CD4-positive, alpha-beta T cell treated with Interleukin-17A for 1 hour (primary cell): ENCODE measurements around the gene OR2B2.
"Not testable (repeated sequence)": the region's sequence is repeated elsewhere in the genome, so short reads cannot be mapped to it uniquely, and the experiment has no call there.

Experiments used
- DNase-seq: peaks from one replicate; pipeline ENCODE4 v3.0.0-alpha.2; 2020

OR2B2 gene

DNA sequence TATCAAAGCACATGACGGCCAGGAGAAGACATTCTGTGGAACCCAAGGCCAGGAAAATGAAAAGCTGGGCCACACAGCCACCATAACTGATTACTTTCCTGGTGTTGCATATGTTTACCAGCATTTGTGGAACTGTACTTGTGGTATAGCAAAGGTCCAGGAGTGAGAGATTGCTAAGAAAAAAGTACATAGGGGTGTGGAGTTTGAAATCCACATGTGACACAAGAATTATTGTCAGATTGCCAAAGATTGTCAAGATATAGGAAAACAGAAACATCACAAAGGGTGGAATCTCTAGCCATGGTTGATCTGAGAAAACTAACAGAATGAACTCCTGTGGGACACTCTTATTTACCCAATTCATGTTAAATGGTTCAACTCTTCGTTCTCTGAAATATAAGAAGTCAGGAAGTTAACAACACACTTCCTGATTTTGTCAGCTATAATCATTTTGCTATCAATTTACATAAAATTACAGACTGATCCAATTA lies at the start of gene OR2B2:
OR2B2 (minus strand) TSS at position 441 of the 491 bp plus-strand sequence; CDS start at position 364, 77 bp downstream.
- no peak for DNase-seq

DNA sequence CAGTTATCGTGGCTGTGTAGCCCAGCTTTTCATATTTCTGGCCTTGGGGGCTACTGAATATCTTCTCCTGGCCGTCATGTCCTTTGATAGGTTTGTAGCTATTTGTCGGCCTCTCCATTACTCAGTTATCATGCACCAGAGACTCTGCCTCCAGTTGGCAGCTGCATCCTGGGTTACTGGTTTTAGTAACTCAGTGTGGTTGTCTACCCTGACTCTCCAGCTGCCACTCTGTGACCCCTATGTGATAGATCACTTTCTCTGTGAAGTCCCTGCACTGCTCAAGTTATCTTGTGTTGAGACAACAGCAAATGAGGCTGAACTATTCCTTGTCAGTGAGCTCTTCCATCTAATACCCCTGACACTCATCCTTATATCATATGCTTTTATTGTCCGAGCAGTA lies 45.3 kb upstream of the OR2B2 start:
- DNase-seq = no peak

DNA sequence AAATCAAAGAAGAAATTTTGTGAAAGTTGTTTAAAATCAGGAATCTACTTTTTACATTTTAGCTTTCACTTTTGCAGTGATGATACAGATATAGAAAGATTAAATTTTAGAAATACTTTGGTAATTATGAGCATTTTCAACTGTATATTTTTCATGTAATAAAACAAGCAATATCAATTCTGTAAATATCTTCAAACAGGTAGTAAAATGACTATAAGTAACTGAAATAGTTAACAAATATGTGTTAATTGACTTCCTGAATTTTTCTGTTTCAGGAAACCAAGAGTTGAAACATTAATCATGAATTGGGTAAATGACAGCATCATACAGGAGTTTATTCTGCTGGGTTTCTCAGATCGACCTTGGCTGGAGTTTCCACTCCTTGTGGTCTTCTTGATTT lies 44.7 kb upstream of the OR2B2 start, which contains the start of gene OR2B6:
OR2B6 (plus strand) TSS at position 301 of the 400 bp plus-strand sequence; CDS start at position 301, 0 bp downstream.
- no peak for DNase-seq

DNA sequence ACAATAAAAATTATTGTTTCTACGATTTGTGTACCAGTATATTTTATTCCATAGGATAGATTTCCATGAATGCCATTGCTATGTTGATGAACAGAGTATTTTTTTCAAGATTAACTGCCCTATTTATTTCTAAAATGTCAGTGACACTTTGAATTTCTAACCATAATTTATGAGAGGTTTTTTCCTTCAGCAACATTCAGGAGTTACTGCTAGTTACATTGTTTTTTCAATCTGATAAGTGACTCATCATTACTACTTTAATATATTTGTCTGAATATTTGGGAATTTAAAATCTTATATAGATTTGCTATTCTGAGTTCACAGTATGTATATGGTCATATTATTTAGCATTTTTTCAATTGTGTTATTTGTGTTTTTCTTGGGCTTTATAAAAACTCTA lies 38.8 kb upstream of the OR2B2 start:
- DNase-seq = no peak

DNA sequence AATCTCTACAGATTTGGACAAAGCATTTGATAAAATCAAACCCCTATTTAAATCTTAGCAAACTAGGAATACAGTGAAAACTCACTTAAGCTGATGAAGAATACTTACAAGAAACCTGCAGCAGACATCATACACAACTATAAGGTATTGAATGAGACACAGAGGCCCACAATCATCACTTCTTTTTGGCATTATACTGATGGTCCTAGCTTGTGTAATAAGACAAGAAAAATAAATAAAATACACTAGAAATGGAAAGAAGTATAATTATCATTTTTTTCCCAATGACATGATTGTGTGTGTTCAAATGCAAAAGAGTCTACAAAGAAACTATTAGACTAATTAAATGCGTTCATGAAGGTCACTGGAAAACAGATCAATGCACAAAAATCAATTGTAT lies 36.0 kb upstream of the OR2B2 start:
- DNase-seq = no peak

DNA sequence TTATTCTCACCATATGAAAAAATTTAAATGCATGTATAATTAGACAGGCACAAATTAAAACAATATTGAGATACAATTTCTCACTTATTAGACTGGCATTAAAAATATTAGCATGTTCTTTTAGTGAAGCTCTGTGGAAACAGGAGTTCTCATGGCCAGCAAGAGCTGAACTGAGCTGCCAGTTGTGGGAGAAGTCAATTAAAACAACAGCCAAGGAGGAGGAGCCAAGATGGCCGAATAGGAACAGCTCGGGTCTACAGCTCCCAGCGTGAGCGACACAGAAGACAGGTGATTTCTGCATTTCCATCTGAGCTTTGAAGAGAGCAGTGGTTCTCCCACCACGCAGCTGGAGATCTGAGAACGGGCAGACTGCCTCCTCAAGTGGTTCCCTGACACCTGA lies 30.9 kb upstream of the OR2B2 start:
- DNase-seq = not testable (repeated sequence)

DNA sequence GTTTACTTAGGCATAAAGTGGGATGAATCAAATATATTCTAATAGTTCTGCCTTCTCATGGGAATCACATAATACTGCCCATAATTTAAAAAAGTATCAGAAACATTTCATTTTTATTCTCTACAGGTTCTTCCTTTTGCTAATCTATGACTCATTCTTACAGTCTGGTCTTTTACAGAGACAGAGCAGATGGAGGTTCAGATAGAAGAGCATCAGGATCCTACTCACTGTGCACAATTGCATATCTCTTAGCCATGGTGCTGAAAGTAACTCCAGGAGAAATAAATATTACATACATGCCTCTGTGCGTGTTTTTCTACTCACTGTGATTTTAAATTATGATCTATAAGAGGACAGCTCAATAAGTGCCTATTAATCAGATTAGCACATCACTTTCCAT lies 28.6 kb upstream of the OR2B2 start:
- no peak for DNase-seq

DNA sequence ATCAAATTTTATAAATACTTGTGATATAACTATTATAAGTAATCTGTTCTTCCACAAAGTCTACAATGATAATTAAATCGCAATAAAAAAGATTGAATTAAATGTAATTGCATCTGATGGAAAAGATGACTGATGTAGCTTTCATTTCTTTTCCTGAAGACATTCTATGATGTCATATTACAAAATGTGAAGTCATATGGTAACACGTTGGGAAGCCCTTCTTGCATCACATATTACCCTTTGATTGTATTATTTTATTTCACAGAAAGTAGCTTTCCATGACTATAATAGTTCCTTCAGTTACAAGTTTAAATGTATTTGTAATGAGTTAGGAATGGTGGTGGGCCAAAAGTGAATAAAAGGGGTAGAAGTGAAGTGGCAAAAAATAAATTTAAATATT lies 19.0 kb upstream of the OR2B2 start:
- DNase-seq = no peak

DNA sequence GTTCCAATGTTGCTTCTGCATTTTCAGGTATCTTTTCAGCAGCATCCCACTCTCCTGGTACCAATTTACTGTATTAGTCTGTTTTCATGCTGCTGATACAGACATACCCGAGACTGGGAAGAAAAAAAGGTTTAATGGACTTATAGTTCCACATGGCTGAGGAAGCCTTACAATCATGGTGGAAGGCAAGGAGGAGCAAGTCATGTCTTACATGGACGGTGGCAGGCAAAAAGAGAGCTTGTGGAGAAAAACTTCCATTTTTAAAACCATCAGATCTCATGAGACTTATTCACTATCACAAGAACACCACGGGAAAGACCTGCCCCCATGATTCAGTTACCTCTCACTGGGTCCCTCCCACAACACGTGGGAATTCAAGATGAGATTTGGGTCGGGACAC lies 17.7 kb upstream of the OR2B2 start:
- not testable (repeated sequence) for DNase-seq

DNA sequence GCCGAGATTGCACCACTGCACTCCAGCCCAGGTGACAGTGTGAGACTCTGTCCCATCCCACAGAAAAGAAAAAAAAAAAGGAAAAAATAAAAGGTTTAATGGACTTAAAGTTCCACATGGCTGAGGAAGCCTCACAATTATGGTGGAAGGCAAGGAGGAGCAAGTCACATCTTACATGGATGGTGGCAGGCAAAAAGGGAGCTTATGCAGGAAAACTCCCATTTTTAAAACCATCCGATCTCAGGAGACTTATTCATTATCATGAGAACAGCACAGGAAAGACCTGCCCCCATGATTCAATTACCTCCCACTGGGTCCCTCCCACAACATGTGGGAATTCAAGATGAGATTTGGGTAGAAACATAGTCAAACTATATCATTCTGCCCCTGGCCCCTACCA lies 15.8 kb upstream of the OR2B2 start:
- not testable (repeated sequence) for DNase-seq

DNA sequence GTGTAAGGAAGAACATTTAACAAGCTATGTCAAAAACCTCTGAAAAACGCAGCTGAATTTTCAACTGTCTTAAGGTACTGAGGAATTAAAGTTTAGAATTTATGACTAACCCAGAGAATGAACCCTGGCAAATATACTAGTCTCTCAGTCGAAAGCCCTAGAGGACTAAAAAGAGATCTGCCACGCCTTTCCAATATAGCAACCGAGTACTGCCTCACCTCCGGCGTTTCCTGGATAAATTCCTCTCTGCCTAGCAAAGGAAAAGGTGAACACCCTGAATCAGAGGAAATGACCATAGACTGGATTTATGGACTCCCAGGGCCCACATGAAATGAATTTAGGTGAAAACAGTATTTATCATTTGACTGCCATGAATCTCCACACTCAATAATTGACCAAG lies 12.0 kb upstream of the OR2B2 start:
- DNase-seq = no peak

DNA sequence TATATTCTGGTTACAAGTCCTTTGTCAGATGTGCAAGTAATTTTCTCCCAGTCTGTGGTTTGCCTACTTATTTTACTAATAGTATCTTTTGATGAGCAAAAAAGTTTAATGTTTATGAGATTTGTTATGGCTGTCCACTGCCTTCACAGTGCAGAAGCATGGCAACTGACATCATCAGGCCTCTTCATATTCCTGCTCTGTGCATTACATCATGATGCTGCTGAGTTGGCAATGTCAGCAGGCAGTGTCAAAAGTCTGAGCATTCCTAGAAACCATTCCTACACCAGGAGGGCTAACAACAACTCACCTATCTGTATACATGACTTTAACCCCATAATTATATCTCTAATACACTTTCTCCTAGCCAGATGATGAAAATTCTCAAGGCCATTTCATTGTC lies 10.8 kb upstream of the OR2B2 start:
- no peak for DNase-seq

DNA sequence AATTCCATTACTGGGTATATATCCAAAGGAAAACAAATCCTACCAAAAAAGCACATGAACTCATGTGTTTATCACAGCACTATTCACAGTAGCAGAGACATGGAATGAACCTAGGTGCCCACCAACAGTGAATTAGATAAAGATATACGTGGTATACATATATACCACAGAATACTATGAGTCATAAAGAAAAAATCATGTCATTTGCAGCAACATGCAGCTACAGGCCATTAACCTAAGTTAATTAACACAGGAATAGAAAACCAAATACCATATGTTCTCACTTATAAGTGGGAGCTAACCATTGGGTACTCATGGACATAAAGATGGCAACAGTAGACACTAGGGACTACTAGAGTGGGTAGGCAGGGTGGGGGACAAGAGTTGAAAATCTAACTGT lies 4.2 kb downstream of the OR2B2 start:
- no peak for DNase-seq

DNA sequence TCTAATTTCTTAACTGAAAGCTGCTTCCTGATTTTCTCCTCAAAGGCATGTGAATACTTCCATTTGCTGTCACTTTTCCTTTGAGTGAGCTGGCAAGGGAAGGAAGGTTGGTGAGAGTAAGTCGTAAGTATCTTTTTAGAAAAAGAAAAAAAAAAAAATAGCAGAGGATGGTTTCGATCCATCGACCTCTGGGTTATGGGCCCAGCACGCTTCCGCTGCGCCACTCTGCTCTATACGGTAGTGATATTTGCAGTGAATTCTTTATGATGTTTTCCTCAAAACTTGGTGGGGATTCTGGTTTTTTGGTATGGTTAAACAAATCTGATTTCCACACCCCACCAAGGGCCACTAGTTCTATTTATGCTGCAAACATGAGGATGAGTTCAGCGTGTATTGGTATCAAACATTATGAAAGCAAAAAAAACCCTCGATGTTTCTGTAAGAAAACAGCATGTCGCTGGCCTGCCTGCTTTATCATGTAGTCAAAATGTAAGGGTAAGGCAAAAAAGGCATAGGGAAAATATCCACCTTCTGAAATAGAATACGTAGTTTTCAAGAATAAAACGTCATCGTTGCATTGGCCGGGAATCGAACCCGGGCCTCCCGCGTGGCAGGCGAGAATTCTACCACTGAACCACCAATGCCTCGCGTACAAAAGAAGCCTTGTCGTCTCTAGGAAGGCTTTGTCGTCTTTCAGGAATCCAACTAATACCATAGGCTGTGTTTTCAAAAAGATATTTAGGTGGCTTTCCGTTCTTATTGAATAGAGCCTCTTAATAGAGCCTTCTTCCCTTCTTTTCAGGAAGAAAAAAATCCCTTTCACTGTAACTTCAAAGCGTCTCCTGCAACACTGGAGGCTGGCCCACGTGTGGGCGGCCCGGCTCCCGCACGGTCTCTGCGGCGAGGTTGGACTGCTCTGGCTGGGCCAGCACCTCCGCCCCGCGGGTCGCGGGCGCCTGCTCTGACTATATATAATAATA lies 9.6 kb downstream of the OR2B2 start:
- DNase-seq = peak; percentile 95

DNA sequence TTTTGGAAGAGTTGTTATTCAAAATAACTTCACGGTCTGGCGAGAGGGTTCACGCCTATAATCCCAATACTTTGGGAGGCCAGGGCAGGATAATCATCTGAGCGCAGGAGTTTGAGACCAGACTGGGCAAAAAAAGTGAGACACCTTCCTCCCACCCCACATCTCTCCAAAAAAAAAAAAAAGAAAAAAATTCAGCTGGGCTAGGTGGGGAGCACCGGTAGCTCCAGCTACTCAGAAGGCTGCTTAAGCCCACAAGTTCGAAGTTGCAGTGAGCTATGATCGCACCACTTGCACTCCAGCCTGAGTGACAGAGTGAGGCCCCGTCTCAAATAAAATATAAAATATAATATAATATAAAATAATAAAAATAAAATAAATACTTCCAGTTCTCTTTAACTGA lies 10.4 kb downstream of the OR2B2 start:
- no peak for DNase-seq

DNA sequence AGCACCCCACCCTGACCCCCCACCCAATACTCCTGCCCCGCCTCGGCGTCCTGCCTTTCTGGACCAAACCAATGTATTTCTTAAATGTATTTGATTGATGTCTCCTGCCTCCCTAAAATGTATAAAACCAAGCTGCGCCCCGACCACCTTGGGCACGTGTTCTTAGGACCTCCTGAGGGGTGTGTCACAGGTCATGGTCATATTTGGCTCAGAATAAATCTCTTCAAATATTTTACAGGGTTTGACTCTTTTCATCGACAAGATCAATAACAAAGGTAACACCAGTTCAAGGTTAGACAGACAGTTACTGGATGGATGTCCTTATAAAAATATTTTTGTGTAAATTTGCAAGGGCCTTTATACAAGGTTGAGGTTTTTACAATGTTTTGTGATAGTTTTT lies 12.0 kb downstream of the OR2B2 start:
- DNase-seq = not testable (repeated sequence)

DNA sequence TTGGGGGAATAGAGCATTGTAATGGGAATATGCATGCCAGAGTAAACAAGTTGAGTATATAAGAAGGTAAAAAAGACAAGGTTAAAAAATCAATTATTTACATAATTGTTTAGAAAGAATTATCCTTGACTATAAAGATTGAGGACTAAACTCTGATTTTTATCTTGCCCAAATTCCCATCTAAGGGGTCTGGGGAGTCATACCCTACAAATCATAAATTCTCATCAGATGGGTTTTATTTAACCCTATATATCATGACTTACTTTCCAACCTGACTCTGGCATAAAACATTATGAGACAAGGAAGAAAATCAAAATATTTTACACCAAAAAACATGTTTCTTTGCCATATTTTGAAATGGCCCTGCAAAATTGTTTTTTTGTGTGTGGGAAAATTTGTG lies 12.7 kb downstream of the OR2B2 start:
- no peak for DNase-seq

DNA sequence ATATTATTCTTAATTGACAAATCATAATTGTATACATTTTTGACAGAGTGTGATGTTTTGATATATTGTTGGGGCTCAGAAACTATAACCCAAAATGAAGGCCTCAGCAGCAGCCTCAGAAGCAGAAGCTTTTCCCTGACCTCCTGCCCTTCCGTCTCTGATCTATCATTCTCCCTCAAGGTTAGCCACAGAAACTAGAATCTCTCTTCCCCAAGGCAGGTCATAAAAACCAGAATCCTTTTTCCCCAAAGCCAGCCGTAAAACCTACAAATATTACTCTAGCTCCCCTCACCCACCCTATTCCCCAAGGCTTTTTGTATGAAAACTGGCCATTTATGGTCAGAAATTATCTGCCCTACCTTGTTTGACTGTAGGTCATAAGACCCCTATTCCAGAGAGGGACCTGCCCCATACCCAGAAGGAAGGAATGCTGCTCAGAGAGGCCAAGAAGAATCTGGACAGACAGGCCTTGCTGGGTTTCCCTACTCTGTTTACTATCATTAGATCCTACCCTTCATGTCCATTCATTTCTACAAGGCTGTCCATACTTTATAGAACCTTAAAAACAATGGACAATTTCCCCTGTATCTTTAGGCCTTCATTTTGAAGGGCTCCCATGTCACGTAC lies 14.5 kb downstream of the OR2B2 start:
- DNase-seq = no peak

DNA sequence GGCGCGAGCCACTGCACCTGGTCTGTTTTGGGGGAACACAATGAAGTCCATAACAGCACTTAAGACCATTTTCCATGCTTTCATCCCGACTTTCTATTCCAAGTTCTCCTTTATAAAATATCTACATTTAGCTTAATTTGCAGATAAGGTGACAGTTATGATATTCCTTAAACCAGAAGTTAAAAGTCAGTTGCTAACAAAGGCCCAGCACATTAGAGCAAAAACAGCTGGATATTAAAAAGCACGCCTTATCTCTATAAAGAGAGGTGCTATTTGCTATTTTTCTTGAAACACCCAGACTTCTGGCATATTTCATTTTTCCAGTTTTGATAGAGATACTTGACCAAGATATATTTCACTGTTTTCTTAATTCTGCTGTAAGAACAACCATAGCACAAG lies 15.8 kb downstream of the OR2B2 start:
- DNase-seq = no peak

DNA sequence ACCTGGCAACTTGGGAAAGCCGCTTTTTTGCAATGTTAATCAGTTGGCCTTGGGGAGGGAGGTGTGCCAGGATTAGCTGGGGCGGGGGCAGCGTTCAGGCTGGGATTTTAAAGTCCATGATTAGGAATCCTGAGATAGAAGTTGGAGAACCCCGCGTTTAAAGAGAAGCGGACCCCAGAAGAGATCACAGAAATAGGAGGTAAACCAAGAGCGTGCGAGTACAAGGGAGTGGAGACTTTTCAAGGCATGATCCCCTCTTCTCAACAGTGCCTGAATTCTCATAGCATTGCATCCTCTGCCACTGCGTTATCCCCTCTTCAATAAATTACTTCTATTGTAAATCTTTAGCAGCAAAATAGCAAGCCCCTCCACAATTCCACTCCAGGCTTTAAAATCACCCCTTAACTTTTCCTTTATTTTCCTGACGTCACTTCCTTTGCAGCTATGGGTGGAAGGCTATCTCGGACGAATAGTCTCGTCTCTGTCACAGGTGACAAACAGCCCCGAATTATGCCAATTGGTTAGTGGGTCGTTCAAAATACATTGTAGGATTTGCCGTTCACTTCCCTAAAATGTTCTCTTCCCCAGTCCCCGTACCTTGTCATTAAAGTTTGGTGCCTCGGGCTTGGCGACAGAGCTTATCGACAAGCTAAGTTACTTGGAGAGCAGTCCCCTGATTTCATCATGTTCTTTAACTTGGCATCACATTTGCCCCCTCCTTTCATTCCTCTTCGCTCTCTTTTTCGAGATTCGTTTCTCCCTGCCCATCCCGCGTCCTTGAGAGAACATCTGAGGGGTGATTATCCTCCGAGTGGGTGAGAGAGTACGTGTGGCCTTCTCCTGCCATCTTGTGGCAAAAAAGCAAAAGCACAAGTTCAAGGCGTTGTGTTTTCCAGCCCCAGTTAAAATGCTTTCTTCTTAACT lies 17.1 kb downstream of the OR2B2 start:
- DNase-seq = peak; percentile 86

DNA sequence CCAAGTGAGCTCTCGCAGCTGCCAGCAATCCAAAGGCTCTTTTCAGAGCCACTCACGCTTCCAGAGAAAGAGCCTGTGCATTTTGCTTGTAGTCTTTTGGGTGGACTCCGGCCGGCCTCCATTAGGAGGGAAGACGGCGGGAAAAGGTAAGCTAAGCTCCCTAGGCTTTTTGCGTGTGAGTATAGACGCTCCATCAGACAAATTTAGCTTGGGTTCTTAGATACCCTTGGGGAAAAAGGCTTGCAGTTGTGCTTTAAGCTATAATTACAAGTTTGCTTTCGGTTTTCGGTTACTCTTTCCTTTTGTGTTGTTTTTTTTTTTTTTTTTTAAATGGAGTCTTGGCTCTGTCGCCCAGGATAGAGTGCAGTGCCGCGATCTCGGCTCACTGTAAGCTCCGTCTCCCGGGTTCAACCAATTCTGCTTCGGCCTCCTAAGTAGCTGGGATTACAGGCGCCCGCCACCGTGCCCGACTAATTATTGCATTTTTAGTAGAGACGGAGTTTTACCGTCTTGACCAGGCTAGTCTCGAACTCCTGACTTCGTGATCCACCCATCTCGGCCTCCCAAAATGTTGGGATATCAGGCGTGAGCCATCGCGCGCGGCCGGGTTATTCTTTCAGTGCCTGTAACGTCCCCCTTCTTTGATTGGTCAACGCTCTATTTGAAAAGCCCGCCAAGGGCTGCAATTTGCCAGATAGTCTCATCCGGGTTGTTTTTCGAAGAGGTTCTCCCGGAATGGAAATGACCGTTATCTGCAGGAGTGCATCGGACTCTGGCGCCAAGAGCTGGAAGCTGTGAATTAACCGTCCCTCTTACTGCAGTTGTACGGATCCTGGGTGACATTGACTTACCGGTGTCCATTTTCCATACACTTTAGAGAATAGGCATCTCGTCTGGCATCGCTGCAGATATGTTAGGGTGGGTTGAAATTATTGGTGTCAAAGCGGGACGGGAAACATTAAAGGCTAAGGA lies 18.1 kb downstream of the OR2B2 start:
- DNase-seq = peak; percentile 89
